DND-41 (cell line): ENCODE measurements around the gene OXNAD1.

Experiments
- CTCF ChIP-seq: IDR thresholded peaks from 2 replicates; pipeline ENCODE4 v1.5.1; 2012; ENCODE audit warnings: borderline replicate concordance, low read length, moderate library complexity, mild to moderate bottlenecking; ENCODE audit not compliant: poor library complexity, severe bottlenecking; ENCODE audit errors: extremely low read depth
- EZH2 ChIP-seq: IDR thresholded peaks from 3 replicates; pipeline ENCODE4 v1.6.1; 2012; ENCODE audit warnings: borderline replicate concordance, low read depth, mild to moderate bottlenecking, moderate library complexity, low read length, inconsistent platforms; ENCODE audit not compliant: severe bottlenecking

GRCh38 chr3:16224325-16224724 lies 40.7 kb upstream of the OXNAD1 start:
- TF ChIP-seq CTCF (no peak), EZH2 (no peak)
